NCI-H1930 (cell line): ENCODE results near the gene SLC5A5.

Source experiments
- DNase-seq, 2 experiments: peaks; one replicate each; lab custom pipeline; 2025; lab: John Stamatoyannopoulos, UW

The SLC5A5 gene

GRCh38 chr19:17847538-17848366, 24.0 kb upstream of the SLC5A5 start, which contains the start of gene JAK3:
Gene JAK3 (minus strand): TSS chr19:17847982. CDS start chr19:17844417, 3,565 bp downstream.
- no peak for DNase-seq

- DNase-seq: no peak
Observed at GRCh38 chr19:17848595-17849292, 23.0 kb upstream of the SLC5A5 start.

GRCh38 chr19:17854061-17854460, 17.7 kb upstream of the SLC5A5 start:
- no peak for DNase-seq

GRCh38 chr19:17855280-17856152, 16.2 kb upstream of the SLC5A5 start:
- peak; percentile 36 to 63 for DNase-seq

GRCh38 chr19:17859533-17860330, 12.0 kb upstream of the SLC5A5 start, which contains the start of gene RPL18A:
Gene RPL18A (plus strand): TSS chr19:17859910. CDS start chr19:17859957, 47 bp downstream.
- DNase-seq: peak; percentile 96 to 97

- no peak for DNase-seq
Observed at GRCh38 chr19:17860331-17860992, 11.3 kb upstream of the SLC5A5 start.

- no peak for DNase-seq
Observed at GRCh38 chr19:17860993-17861360, 10.8 kb upstream of the SLC5A5 start.

- no peak for DNase-seq
Observed at GRCh38 chr19:17861542-17862402, 10.0 kb upstream of the SLC5A5 start.

- no peak for DNase-seq
Observed at GRCh38 chr19:17862711-17863519, 8.8 kb upstream of the SLC5A5 start.

- no peak for DNase-seq
Observed at GRCh38 chr19:17863520-17864182, 8.1 kb upstream of the SLC5A5 start.

- DNase-seq: no peak
Observed at GRCh38 chr19:17865364-17866311, 6.1 kb upstream of the SLC5A5 start.

GRCh38 chr19:17866312-17866963, 5.3 kb upstream of the SLC5A5 start:
- no peak for DNase-seq

- DNase-seq: no peak
Observed at GRCh38 chr19:17866964-17867486, 4.7 kb upstream of the SLC5A5 start.

- no peak for DNase-seq
Observed at GRCh38 chr19:17868669-17869068, 3.1 kb upstream of the SLC5A5 start.

GRCh38 chr19:17869114-17869608, 2.6 kb upstream of the SLC5A5 start:
- no peak for DNase-seq
